A673 (cell line): Measurements from ENCODE around the gene ACBD3. TPM values are rescaled to one million over a fixed set of nuclear protein-coding genes. Genes with fewer than 3 reads are reported as not detected.

Experiments used
- BruUV-seq: library from RNA; stranded (reverse); fragments of 400-500 nt; replicated peaks from 2 replicates; lab custom pipeline; 2021; lab: Mats Ljungman, UMichigan
- CTCF ChIA-PET: fragments of 300-600 bp; sonication (Branson Sonifier 250); formaldehyde crosslinking; loops from one replicate; lab custom pipeline; 2022; ENCODE audit warnings: antibody characterized with exemption; lab: Charles Lee
- POLR2A ChIA-PET: fragments of 300-600 bp; sonication (Branson Sonifier 250); formaldehyde crosslinking; loops from one replicate; lab custom pipeline; 2022; ENCODE audit warnings: antibody characterized with exemption; ENCODE audit not compliant: low non-redundant PET; lab: Charles Lee
- DNase-seq: peaks from one replicate; pipeline ENCODE4 v3.0.0-alpha.2; 2015; ENCODE audit warnings: low spot score
- H3K27ac ChIP-seq: fragments of 200-600 bp; sonication (generic); 2 replicates; pipeline ENCODE4 v1.5.1; 2016; ENCODE audit warnings: mixed run types, low read depth, mild to moderate bottlenecking, mixed read lengths, antibody characterized with exemption, low read length; ENCODE audit not compliant: poor library complexity, severe bottlenecking
- H3K27me3 ChIP-seq: fragments of 200-600 bp; sonication (generic); replicated peaks from 2 replicates; pipeline ENCODE4 v1.6.1; 2017; ENCODE audit warnings: mixed run types, low read depth, mild to moderate bottlenecking, mixed read lengths, antibody characterized with exemption, low read length; ENCODE audit not compliant: insufficient read depth, poor library complexity
- H3K36me3 ChIP-seq: fragments of 200-600 bp; sonication (generic); 2 replicates; pipeline ENCODE4 v1.6.1; 2016; ENCODE audit warnings: mixed run types, mild to moderate bottlenecking, mixed read lengths, antibody characterized with exemption, low read length; ENCODE audit not compliant: insufficient read depth, poor library complexity, severe bottlenecking
- H3K4me1 ChIP-seq: fragments of 200-600 bp; sonication (generic); 2 replicates; pipeline ENCODE4 v1.6.1; 2017; ENCODE audit warnings: mixed run types, mild to moderate bottlenecking, mixed read lengths, antibody characterized with exemption, low read length; ENCODE audit not compliant: insufficient read depth, poor library complexity, severe bottlenecking
- H3K4me3 ChIP-seq: fragments of 200-600 bp; sonication (generic); 2 replicates; pipeline ENCODE4 v1.5.1; 2016; ENCODE audit warnings: low read depth, mixed run types, mild to moderate bottlenecking, mixed read lengths, low read length; ENCODE audit not compliant: poor library complexity, severe bottlenecking
- H3K9me3 ChIP-seq: fragments of 200-600 bp; sonication (generic); 2 replicates; pipeline ENCODE4 v1.6.1; 2016; ENCODE audit warnings: mixed run types, low read depth, mild to moderate bottlenecking, mixed read lengths, antibody characterized with exemption, low read length; ENCODE audit not compliant: poor library complexity, severe bottlenecking
- EZH2 ChIP-seq: fragments of 200-600 bp; sonication (generic); IDR thresholded peaks from 2 replicates; pipeline ENCODE4 v1.6.1; 2017; ENCODE audit warnings: borderline replicate concordance, low read depth, mild to moderate bottlenecking, mixed read lengths, antibody characterized with exemption, low read length; ENCODE audit not compliant: poor library complexity, severe bottlenecking
- intact Hi-C: fragments of 100-400 bp; cut with micrococcal nuclease; formaldehyde crosslinking; loops from one replicate; pipeline ENCODE4 v1.10.0; 2022; ENCODE audit not compliant: unreplicated experiment
- total RNA-seq: library from RNA; stranded (reverse); gene quantifications from 2 replicates; pipeline ENCODE4 v1.2.3, GENCODE V29; 2021
- TF ChIP-seq, protein P1 (sequence below): fragments of 300-800, 200-600 bp; sonication (generic); conservative IDR thresholded peaks from 2 replicates; pipeline ENCODE4 v1.5.1; 2017; ENCODE audit warnings: low read depth, mild to moderate bottlenecking, antibody characterized with exemption, low read length, moderate library complexity, mixed read lengths

Gene ACBD3
- total RNA-seq, 1 experiment from 2014 or later = 33.4 TPM

DNA sequence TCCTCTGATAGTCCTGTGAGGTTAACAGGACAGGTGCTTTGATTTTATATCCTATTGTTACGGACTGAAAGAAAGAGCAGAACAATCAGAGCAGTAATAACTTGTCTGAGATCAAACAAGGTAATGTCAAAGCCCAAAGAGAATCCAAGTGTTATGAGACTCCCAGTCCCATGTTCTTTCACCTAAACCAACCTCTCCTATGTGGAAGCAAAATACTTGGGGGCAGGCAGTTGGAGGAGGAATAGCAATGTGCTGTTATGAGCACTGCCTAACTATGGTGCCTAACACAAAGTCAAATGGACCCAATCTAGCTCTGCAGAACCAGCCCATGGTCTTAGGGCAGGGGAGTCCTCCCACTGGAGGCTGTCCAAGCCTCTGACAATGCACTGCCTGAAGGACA lies 28.1 kb downstream of the ACBD3 start:
- Histone ChIP-seq H3K4me3 (no peak overlapping the region), H3K36me3 (peaks cover 64% of the 10 kb centered on the region), H3K27ac (no peak overlapping the region), H3K9me3 (no peaks in the 10 kb centered on the region), H3K4me1 (no peaks in the 10 kb centered on the region), H3K27me3 (no peaks in the 10 kb centered on the region)
- intact Hi-C loops = no loop called here
- TF ChIP-seq, protein P1, sequence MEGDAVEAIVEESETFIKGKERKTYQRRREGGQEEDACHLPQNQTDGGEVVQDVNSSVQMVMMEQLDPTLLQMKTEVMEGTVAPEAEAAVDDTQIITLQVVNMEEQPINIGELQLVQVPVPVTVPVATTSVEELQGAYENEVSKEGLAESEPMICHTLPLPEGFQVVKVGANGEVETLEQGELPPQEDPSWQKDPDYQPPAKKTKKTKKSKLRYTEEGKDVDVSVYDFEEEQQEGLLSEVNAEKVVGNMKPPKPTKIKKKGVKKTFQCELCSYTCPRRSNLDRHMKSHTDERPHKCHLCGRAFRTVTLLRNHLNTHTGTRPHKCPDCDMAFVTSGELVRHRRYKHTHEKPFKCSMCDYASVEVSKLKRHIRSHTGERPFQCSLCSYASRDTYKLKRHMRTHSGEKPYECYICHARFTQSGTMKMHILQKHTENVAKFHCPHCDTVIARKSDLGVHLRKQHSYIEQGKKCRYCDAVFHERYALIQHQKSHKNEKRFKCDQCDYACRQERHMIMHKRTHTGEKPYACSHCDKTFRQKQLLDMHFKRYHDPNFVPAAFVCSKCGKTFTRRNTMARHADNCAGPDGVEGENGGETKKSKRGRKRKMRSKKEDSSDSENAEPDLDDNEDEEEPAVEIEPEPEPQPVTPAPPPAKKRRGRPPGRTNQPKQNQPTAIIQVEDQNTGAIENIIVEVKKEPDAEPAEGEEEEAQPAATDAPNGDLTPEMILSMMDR = no peak
- no peak for TF ChIP-seq EZH2
- DNase-seq = no peak
- BruUV-seq = no TSS peak
- CTCF ChIA-PET = no interaction called here
- POLR2A ChIA-PET = no interaction called here

DNA sequence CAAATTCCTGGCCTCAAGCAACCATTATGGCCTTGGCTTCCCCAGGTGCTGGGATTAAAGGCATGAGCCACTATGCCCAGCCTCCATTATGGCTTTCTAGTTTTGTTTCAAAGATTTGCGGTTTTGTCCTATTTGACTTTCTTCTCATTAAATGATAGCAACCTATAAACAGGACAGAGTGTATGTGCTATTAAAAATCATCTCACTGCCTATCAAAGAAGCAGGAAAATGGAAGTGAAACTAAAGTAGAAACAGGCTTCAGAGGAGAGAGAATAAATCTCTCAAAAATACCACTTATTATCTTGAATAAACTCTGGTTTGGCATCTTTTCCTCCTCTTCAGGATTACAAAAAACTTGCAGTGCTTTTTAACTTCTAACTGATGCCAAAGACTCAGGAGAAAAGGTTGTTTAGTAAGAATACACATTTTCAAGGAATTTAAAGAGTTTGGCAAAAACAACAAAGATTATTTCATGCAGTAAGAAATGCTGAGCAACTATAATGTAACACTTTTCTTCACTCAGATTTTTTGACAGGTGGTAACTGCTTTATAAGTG lies 28.7 kb downstream of the ACBD3 start:
- intact Hi-C loops = no loop called here
- Histone ChIP-seq H3K27ac (no peak overlapping the region), H3K9me3 (no peaks in the 10 kb centered on the region), H3K36me3 (peaks cover 62% of the 10 kb centered on the region), H3K4me3 (no peak overlapping the region), H3K4me1 (no peaks in the 10 kb centered on the region), H3K27me3 (no peaks in the 10 kb centered on the region)
- TF ChIP-seq, protein P1 = no peak
- TF ChIP-seq EZH2 = no peak
- BruUV-seq = no TSS peak
- ChIA-PET POLR2A (no interaction called here), CTCF (no interaction called here)
- no peak for DNase-seq

DNA sequence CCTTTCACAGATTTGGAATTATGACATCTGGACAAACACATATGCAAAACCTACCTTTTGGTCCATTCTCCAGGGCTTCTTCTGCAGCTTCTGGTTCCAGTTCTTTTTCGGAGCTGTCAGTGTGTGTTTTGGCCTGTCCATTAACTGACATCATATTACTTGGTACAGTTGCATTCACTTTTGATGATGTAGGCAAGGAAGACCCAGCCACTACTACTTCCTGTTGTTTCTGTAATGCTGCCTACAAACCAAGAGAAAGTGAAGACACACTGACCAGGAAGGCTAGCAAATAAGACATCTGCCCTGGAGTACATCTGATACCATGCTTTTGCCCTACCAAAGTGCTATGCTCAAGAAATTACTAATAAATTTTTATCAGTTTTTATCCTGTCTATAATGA lies 31.9 kb downstream of the ACBD3 start:
- BruUV-seq = no TSS peak
- Histone ChIP-seq H3K9me3 (no peaks in the 10 kb centered on the region), H3K4me1 (no peaks in the 10 kb centered on the region), H3K27me3 (no peaks in the 10 kb centered on the region), H3K27ac (no peak overlapping the region), H3K4me3 (no peak overlapping the region), H3K36me3 (peaks cover 61% of the 10 kb centered on the region)
- ChIA-PET POLR2A (no interaction called here), CTCF (interaction anchor here (1.1 kb wide), 1 partner anchor 90 kb away, joined by 3 read pairs; no protein-coding TSS in a partner anchor)
- TF ChIP-seq, protein P1 = no peak
- no peak for TF ChIP-seq EZH2
- DNase-seq = no peak
- intact Hi-C loops = no loop called here
